Keratinocyte (primary cell): ENCODE results near the gene ABCC4. TPM values are rescaled to one million over a fixed set of nuclear protein-coding genes. Genes with fewer than 3 reads are reported as not detected.

Experiments
- DNase-seq: peaks from one replicate; pipeline ENCODE4 v3.0.0-alpha.2; 2011; ENCODE audit warnings: low read depth, missing footprints, low spot score
- FAIRE-seq: peaks from 2 replicates; lab custom pipeline; 2011; peaks lifted over from hg19 to GRCh38; lab: Jason Lieb, UNC
- H2AFZ ChIP-seq: 2 replicates; pipeline ENCODE4 v1.6.0; 2012; ENCODE audit warnings: low read length, control low read depth, inconsistent platforms; ENCODE audit not compliant: control insufficient read depth
- H3K27ac ChIP-seq: 2 replicates; pipeline ENCODE4 v1.5.1; 2011; ENCODE audit warnings: low read length; ENCODE audit not compliant: control insufficient read depth, insufficient read depth
- H3K27me3 ChIP-seq: 3 replicates; pipeline ENCODE4 v1.6.0; 2011; ENCODE audit warnings: low read length; ENCODE audit not compliant: control insufficient read depth, insufficient read depth; ENCODE audit errors: extremely low read depth
- H3K36me3 ChIP-seq, 2 experiments: 2 replicates in 1 of 2; 3 replicates in 1 of 2; pipeline ENCODE4 v1.5.1; 2011; ENCODE audit warnings: low read length in 2 of 2, mild to moderate bottlenecking in 1 of 2; ENCODE audit not compliant: control insufficient read depth in 2 of 2, insufficient read depth in 2 of 2; ENCODE audit errors: extremely low read depth in 1 of 2
- H3K4me1 ChIP-seq: 3 replicates; pipeline ENCODE4 v1.5.1; 2011; ENCODE audit warnings: low read length; ENCODE audit not compliant: control insufficient read depth, insufficient read depth; ENCODE audit errors: extremely low read depth
- H3K4me2 ChIP-seq: 3 replicates; pipeline ENCODE4 v1.6.0; 2011; ENCODE audit warnings: low read depth, low read length; ENCODE audit not compliant: control insufficient read depth, insufficient read depth; ENCODE audit errors: extremely low read depth
- H3K4me3 ChIP-seq, 3 experiments: fragments of 200-600 bp in 1 of 3; sonication (generic) in 1 of 3; 2 replicates in 2 of 3; 3 replicates in 1 of 3; pipeline ENCODE4 v1.5.1; 2011 to 2016; ENCODE audit warnings: low read length in 3 of 3, mild to moderate bottlenecking in 3 of 3, control low read depth in 2 of 3, inconsistent platforms in 1 of 3, low read depth in 1 of 3, mixed read lengths in 1 of 3, mixed run types in 1 of 3, moderate library complexity in 1 of 3; ENCODE audit not compliant: control insufficient read depth in 2 of 3, insufficient read depth in 2 of 3; ENCODE audit errors: extremely low read depth in 1 of 3
- H3K79me2 ChIP-seq: 2 replicates; pipeline ENCODE4 v1.6.0; 2012; ENCODE audit warnings: low read length; ENCODE audit not compliant: control insufficient read depth, insufficient read depth
- H3K9ac ChIP-seq: 3 replicates; pipeline ENCODE4 v1.6.0; 2011; ENCODE audit warnings: low read length; ENCODE audit not compliant: control insufficient read depth, insufficient read depth; ENCODE audit errors: extremely low read depth
- H3K9me1 ChIP-seq: 3 replicates; pipeline ENCODE4 v1.6.0; 2011; ENCODE audit warnings: low read length; ENCODE audit not compliant: control insufficient read depth, insufficient read depth; ENCODE audit errors: extremely low read depth
- H3K9me3 ChIP-seq: 2 replicates; pipeline ENCODE4 v1.5.1; 2012; ENCODE audit warnings: low read depth, low read length; ENCODE audit not compliant: control insufficient read depth
- H4K20me1 ChIP-seq: 3 replicates; pipeline ENCODE4 v1.6.0; 2011; ENCODE audit warnings: low read length; ENCODE audit not compliant: control insufficient read depth, insufficient read depth; ENCODE audit errors: extremely low read depth
- CTCF ChIP-seq, 3 experiments: IDR thresholded peaks in 1 of 3; conservative IDR thresholded peaks in 1 of 3; optimal IDR thresholded peaks in 1 of 3; 2 replicates in 2 of 3; 3 replicates in 1 of 3; pipeline versions ENCODE3 to v1.5.1; 2011; ENCODE audit warnings: low read length in 3 of 3, mild to moderate bottlenecking in 3 of 3, moderate library complexity in 2 of 3, control low read depth in 1 of 3, inconsistent platforms in 1 of 3; ENCODE audit not compliant: insufficient read depth in 2 of 3; ENCODE audit errors: extremely low read depth in 1 of 3
- EZH2 ChIP-seq: IDR thresholded peaks from one replicate; pipeline ENCODE4 v1.6.1; 2012; ENCODE audit warnings: inconsistent platforms, mild to moderate bottlenecking, low read length, moderate library complexity
- dilution Hi-C: fragments of 300-500 bp; cut with MboI; formaldehyde crosslinking; loops from one replicate; pipeline ENCODE4 v1.7.0; 2020; ENCODE audit warnings: low sequenced_read_pairs; ENCODE audit not compliant: extremely low pct_ligation_motif_present
- polyA plus RNA-seq, 5 experiments: library from polyadenylated mRNA; depleted of rRNA in 3 of 5; stranded (reverse) in 3 of 5; stranded (forward) in 1 of 5; unstranded in 1 of 5; fragments of >200 nt; gene quantifications; 1 replicate in 1 of 5; 2 replicates in 3 of 5; 3 replicates in 1 of 5; pipeline versions ENCODE4 v1.2.1 to v1.2.3, GENCODE V29; 2011 to 2012; ENCODE audit warnings: missing spikeins in 2 of 5, low read depth in 1 of 5, low replicate concordance in 1 of 5

Gene ABCC4
- polyA plus RNA-seq, 1 donor (not counting 4 experiments of a cell fraction or from before 2014, with no cell fraction given) = 13.8 TPM

- FAIRE-seq (no peak), DNase-seq (no peak)
- Histone ChIP-seq H3K4me1 (peaks cover 19% of the 10 kb centered on the region), H3K4me2 (no peak overlapping the region), H3K27me3 (no peaks in the 10 kb centered on the region), H3K79me2 (no peaks in the 10 kb centered on the region), H3K9me1 (no peaks in the 10 kb centered on the region), H3K36me3 (peaks cover 2 to 3% of the 10 kb centered on the region in 2 experiments), H3K9me3 (no peaks in the 10 kb centered on the region), H4K20me1 (no peaks in the 10 kb centered on the region), H3K27ac (no peak overlapping the region), H3K9ac (no peak overlapping the region), H2AFZ (no peak overlapping the region), H3K4me3 (no peak overlapping the region)
- dilution Hi-C loops = no loop called here
- TF ChIP-seq EZH2 (no peak), CTCF (optimal IDR thresholded peaks at IDR 0.05 in 1 of 3, IDR thresholded peaks at IDR 0.05 in 1 of 3, conservative IDR thresholded peaks at IDR 0.05 in 1 of 3; ENCODE audit: extremely low read depth in 1 of 3, insufficient read depth in 2 of 3, low read length in 3 of 3) (no peak)
Observed at GRCh38 chr13:95155504-95155903, 145.7 kb downstream of the ABCC4 start.

- peak overlapping the region; percentile 66 for H3K4me2 ChIP-seq
- H3K4me1 ChIP-seq = peaks cover 19% of the 10 kb centered on the region
- no peaks in the 10 kb centered on the region for H4K20me1 ChIP-seq
- peak overlapping the region; percentile 36 for H3K27ac ChIP-seq
- H3K9me1 ChIP-seq = no peaks in the 10 kb centered on the region
- no peaks in the 10 kb centered on the region for H3K79me2 ChIP-seq
- no peaks in the 10 kb centered on the region for H3K27me3 ChIP-seq
- dilution Hi-C loops = no loop called here
- DNase-seq (no peak), FAIRE-seq (no peak)
- peaks cover 0 to 2% of the 10 kb centered on the region in 2 experiments for H3K36me3 ChIP-seq
- H2AFZ ChIP-seq = no peak overlapping the region
- H3K9ac ChIP-seq = no peak overlapping the region
- no peak overlapping the region for H3K4me3 ChIP-seq
- TF ChIP-seq CTCF (optimal IDR thresholded peaks at IDR 0.05 in 1 of 3, IDR thresholded peaks at IDR 0.05 in 1 of 3, conservative IDR thresholded peaks at IDR 0.05 in 1 of 3; ENCODE audit: extremely low read depth in 1 of 3, insufficient read depth in 2 of 3, low read length in 3 of 3) (no peak), EZH2 (no peak)
- H3K9me3 ChIP-seq = no peaks in the 10 kb centered on the region
Observed at GRCh38 chr13:95155093-95155492, 146.2 kb downstream of the ABCC4 start.
